Activated T-helper 1 cell treated with anti-CD3 and anti-CD28 coated beads, Interleukin-2, amount 50 U/mL, for 16 hours (primary cell): ENCODE results near the gene PHF2.

ENCODE experiments used
- DNase-seq, 2 donors: peaks; one replicate each; pipeline ENCODE4 v3.0.0-alpha.2; 2020; ENCODE audit warnings: low read depth in 1 of 2, low spot score in 1 of 2

The PHF2 gene

GRCh38 chr9:93576258-93577077 lies at the start of gene PHF2:
TSS of gene PHF2 (plus strand) at chr9:93576584. CDS start at chr9:93576774, 190 bp downstream.
- DNase-seq, result peak in 1 of 2 donors; percentile 18

- no peak for DNase-seq
Measured at GRCh38 chr9:93531374-93531773, 45.0 kb upstream of the PHF2 start.

- no peak for DNase-seq
Measured at GRCh38 chr9:93532141-93532540, 44.2 kb upstream of the PHF2 start.

GRCh38 chr9:93533863-93534262 lies 42.5 kb upstream of the PHF2 start:
- no peak for DNase-seq

- DNase-seq, result no peak
Measured at GRCh38 chr9:93536167-93536566, 40.2 kb upstream of the PHF2 start.

- DNase-seq, result no peak
Measured at GRCh38 chr9:93536874-93537273, 39.5 kb upstream of the PHF2 start.

GRCh38 chr9:93540305-93540704 lies 36.1 kb upstream of the PHF2 start:
- DNase-seq, result no peak

- no peak for DNase-seq
Measured at GRCh38 chr9:93541005-93541404, 35.4 kb upstream of the PHF2 start.

GRCh38 chr9:93541581-93542349 lies 34.6 kb upstream of the PHF2 start:
- no peak for DNase-seq

- DNase-seq, result no peak
Measured at GRCh38 chr9:93543117-93543516, 33.3 kb upstream of the PHF2 start.

GRCh38 chr9:93546356-93546755 lies 30.0 kb upstream of the PHF2 start:
- no peak for DNase-seq

- DNase-seq, result no peak
Measured at GRCh38 chr9:93549611-93550010, 26.8 kb upstream of the PHF2 start.

- DNase-seq, result no peak
Measured at GRCh38 chr9:93552923-93553322, 23.5 kb upstream of the PHF2 start.

GRCh38 chr9:93555370-93555769 lies 21.0 kb upstream of the PHF2 start:
- no peak for DNase-seq

GRCh38 chr9:93557366-93558137 lies 18.8 kb upstream of the PHF2 start:
- DNase-seq, result no peak

- no peak for DNase-seq
Measured at GRCh38 chr9:93558503-93558902, 17.9 kb upstream of the PHF2 start.

- DNase-seq, result no peak
Measured at GRCh38 chr9:93560991-93561390, 15.4 kb upstream of the PHF2 start.

- no peak for DNase-seq
Measured at GRCh38 chr9:93562157-93562556, 14.2 kb upstream of the PHF2 start.

- DNase-seq, result no peak
Measured at GRCh38 chr9:93565089-93565488, 11.3 kb upstream of the PHF2 start.

- DNase-seq, result peak; percentile 99
Measured at GRCh38 chr9:93566408-93567270, 9.7 kb upstream of the PHF2 start.
